Measurements from ENCODE around the gene CCDC30. TPM values are rescaled to one million over a fixed set of nuclear protein-coding genes. Genes with fewer than 3 reads are reported as not detected.

CCDC30 gene
- polyA plus RNA-seq, 1 donor (not counting 4 experiments of a cell fraction or from before 2014, with no cell fraction given): 0.35 TPM

- peak overlapping the region; percentile 93 for H3K4me2 ChIP-seq (ENCODE audit: control insufficient read depth, extremely low read depth, insufficient read depth, low read depth, low read length)
- TF ChIP-seq CTCF (optimal IDR thresholded peaks at IDR 0.05 in 1 of 3, IDR thresholded peaks at IDR 0.05 in 1 of 3, conservative IDR thresholded peaks at IDR 0.05 in 1 of 3; ENCODE audit: extremely low read depth in 1 of 3, insufficient read depth in 2 of 3, low read length in 3 of 3) (no peak), EZH2 (IDR thresholded peaks at IDR 0.05; ENCODE audit: low read length) (no peak)
- H3K79me2 ChIP-seq (ENCODE audit: control insufficient read depth, insufficient read depth, low read length): no peaks in the 10 kb centered on the region
- H3K4me1 ChIP-seq (ENCODE audit: control insufficient read depth, extremely low read depth, insufficient read depth, low read length): peaks cover 10% of the 10 kb centered on the region
- peaks cover 1 to 3% of the 10 kb centered on the region in 2 experiments for H3K36me3 ChIP-seq (ENCODE audit: control insufficient read depth in 2 of 2, extremely low read depth in 1 of 2, insufficient read depth in 2 of 2, low read length in 2 of 2)
- no peaks in the 10 kb centered on the region for H3K9me1 ChIP-seq (ENCODE audit: control insufficient read depth, extremely low read depth, insufficient read depth, low read length)
- H3K9me3 ChIP-seq (ENCODE audit: control insufficient read depth, low read depth, low read length): no peaks in the 10 kb centered on the region
- DNase-seq (ENCODE audit: low read depth, low spot score) (no peak), FAIRE-seq (no peak)
- no peak overlapping the region for H3K9ac ChIP-seq (ENCODE audit: control insufficient read depth, extremely low read depth, insufficient read depth, low read length)
- no peaks in the 10 kb centered on the region for H3K27me3 ChIP-seq (ENCODE audit: control insufficient read depth, extremely low read depth, insufficient read depth, low read length)
- H3K27ac ChIP-seq (ENCODE audit: control insufficient read depth, insufficient read depth, low read length): no peak overlapping the region
- no peaks in the 10 kb centered on the region for H4K20me1 ChIP-seq (ENCODE audit: control insufficient read depth, extremely low read depth, insufficient read depth, low read length)
- peak overlapping the region in 1 of 3 experiments; percentile 86 for H3K4me3 ChIP-seq (ENCODE audit: control insufficient read depth in 2 of 3, extremely low read depth in 1 of 3, insufficient read depth in 2 of 3, low read depth in 1 of 3, low read length in 3 of 3)
- dilution Hi-C loops (cut with MboI; ENCODE audit: extremely low pct_ligation_motif_present, low sequenced_read_pairs): no loop called here
- peak overlapping the region; percentile 83 for H2AFZ ChIP-seq (ENCODE audit: control insufficient read depth, low read length)
Observed at GRCh38 chr1:42463921-42464320, 835 bp downstream of the CCDC30 start.

- Histone ChIP-seq H3K4me1 (ENCODE audit: control insufficient read depth, extremely low read depth, insufficient read depth, low read length) (peaks cover 10% of the 10 kb centered on the region), H3K36me3 (ENCODE audit: control insufficient read depth in 2 of 2, extremely low read depth in 1 of 2, insufficient read depth in 2 of 2, low read length in 2 of 2) (no peaks in the 10 kb centered on the region), H2AFZ (ENCODE audit: control insufficient read depth, low read length) (no peak overlapping the region), H3K4me2 (ENCODE audit: control insufficient read depth, extremely low read depth, insufficient read depth, low read depth, low read length) (no peak overlapping the region), H3K9me3 (ENCODE audit: control insufficient read depth, low read depth, low read length) (no peaks in the 10 kb centered on the region), H3K27me3 (ENCODE audit: control insufficient read depth, extremely low read depth, insufficient read depth, low read length) (no peaks in the 10 kb centered on the region), H3K79me2 (ENCODE audit: control insufficient read depth, insufficient read depth, low read length) (no peaks in the 10 kb centered on the region), H3K27ac (ENCODE audit: control insufficient read depth, insufficient read depth, low read length) (no peak overlapping the region), H3K9me1 (ENCODE audit: control insufficient read depth, extremely low read depth, insufficient read depth, low read length) (no peaks in the 10 kb centered on the region), H3K4me3 (ENCODE audit: control insufficient read depth in 2 of 3, extremely low read depth in 1 of 3, insufficient read depth in 2 of 3, low read depth in 1 of 3, low read length in 3 of 3) (no peak overlapping the region), H3K9ac (ENCODE audit: control insufficient read depth, extremely low read depth, insufficient read depth, low read length) (no peak overlapping the region), H4K20me1 (ENCODE audit: control insufficient read depth, extremely low read depth, insufficient read depth, low read length) (no peaks in the 10 kb centered on the region)
- dilution Hi-C loops (cut with MboI; ENCODE audit: extremely low pct_ligation_motif_present, low sequenced_read_pairs): no loop called here
- FAIRE-seq (no peak), DNase-seq (ENCODE audit: low read depth, low spot score) (no peak)
- no peak for TF ChIP-seq EZH2 (IDR thresholded peaks at IDR 0.05; ENCODE audit: low read length)
- TF ChIP-seq CTCF (optimal IDR thresholded peaks at IDR 0.05 in 1 of 3, IDR thresholded peaks at IDR 0.05 in 1 of 3, conservative IDR thresholded peaks at IDR 0.05 in 1 of 3; ENCODE audit: extremely low read depth in 1 of 3, insufficient read depth in 2 of 3, low read length in 3 of 3): no peak
Observed at GRCh38 chr1:42466030-42466429, 2.9 kb downstream of the CCDC30 start.

Measured in keratinocyte (primary cell).